Osteoblast (primary cell): ENCODE results near the gene WDR88. TPM values are rescaled to one million over a fixed set of nuclear protein-coding genes. Genes with fewer than 3 reads are reported as not detected.

Experiments
- DNase-seq: peaks from one replicate; pipeline ENCODE4 v3.0.0; 2011; ENCODE audit warnings: low spot score, mixed read lengths; ENCODE audit not compliant: insufficient read length; ENCODE audit errors: missing footprints
- H2AFZ ChIP-seq: 2 replicates; pipeline ENCODE4 v1.6.0; 2011; ENCODE audit warnings: mild to moderate bottlenecking, low read length
- H3K27ac ChIP-seq: 2 replicates; pipeline ENCODE4 v1.5.1; 2011; ENCODE audit warnings: mild to moderate bottlenecking, low read depth, low read length, moderate library complexity
- H3K27me3 ChIP-seq: 2 replicates; pipeline ENCODE4 v1.6.0; 2012; ENCODE audit warnings: mild to moderate bottlenecking, control low read depth, inconsistent platforms, low read length, moderate library complexity; ENCODE audit not compliant: insufficient read depth
- H3K36me3 ChIP-seq: 2 replicates; pipeline ENCODE4 v1.5.1; 2011; ENCODE audit warnings: mild to moderate bottlenecking, low read length, control low read depth, moderate library complexity; ENCODE audit not compliant: insufficient read depth
- H3K4me1 ChIP-seq: 2 replicates; pipeline ENCODE4 v1.5.1; 2011; ENCODE audit warnings: mild to moderate bottlenecking, low read length, control low read depth, moderate library complexity; ENCODE audit not compliant: insufficient read depth
- H3K4me2 ChIP-seq: 2 replicates; pipeline ENCODE4 v1.6.0; 2011; ENCODE audit warnings: mild to moderate bottlenecking, low read length; ENCODE audit not compliant: insufficient read depth
- H3K4me3 ChIP-seq: fragments of 200-600 bp; sonication (generic); 3 replicates; pipeline ENCODE4 v1.5.1; 2012; ENCODE audit warnings: mild to moderate bottlenecking, low read length, inconsistent platforms; ENCODE audit not compliant: insufficient read depth
- H3K79me2 ChIP-seq: 2 replicates; pipeline ENCODE4 v1.6.0; 2012; ENCODE audit warnings: mild to moderate bottlenecking, low read length, control low read depth, inconsistent platforms; ENCODE audit not compliant: insufficient read depth
- H3K9me3 ChIP-seq: 2 replicates; pipeline ENCODE4 v1.5.1; 2011; ENCODE audit warnings: low read depth, low read length, control low read depth
- H4K20me1 ChIP-seq: 2 replicates; pipeline ENCODE4 v1.6.0; 2012; ENCODE audit warnings: mild to moderate bottlenecking, low read length, control low read depth; ENCODE audit not compliant: insufficient read depth
- total RNA-seq: library from RNA; depleted of rRNA; stranded (reverse); fragments of >200 nt; gene quantifications from 2 replicates; pipeline ENCODE4 v1.2.3, GENCODE V29; 2012
- TF ChIP-seq, protein P1 (sequence below): IDR thresholded peaks from 2 replicates; pipeline ENCODE4 v1.5.1; 2011; ENCODE audit warnings: mild to moderate bottlenecking, low read depth, low read length, moderate library complexity; ENCODE audit errors: extremely low read depth

The WDR88 gene
- total RNA-seq, 1 donor: not detected

DNA sequence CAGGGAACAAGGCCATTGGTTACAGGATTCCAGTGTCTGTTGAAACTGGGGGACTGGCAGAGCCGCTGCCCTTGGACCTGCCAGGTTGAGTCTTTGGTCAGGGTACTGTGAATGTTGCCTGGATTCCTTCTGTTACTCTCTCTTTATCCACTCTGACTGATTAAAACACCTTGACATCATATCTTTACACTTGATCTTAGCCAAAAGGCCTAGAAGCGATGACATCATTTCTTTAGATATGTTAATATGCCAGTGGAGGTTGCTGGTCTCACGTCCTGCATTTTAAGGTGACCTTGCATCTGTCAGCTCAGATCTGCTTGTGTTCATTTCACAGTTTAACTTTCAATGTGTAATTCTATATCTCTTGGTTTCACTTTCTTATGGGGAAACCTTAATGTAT, 41.7 kb upstream of the WDR88 start:
- TF ChIP-seq, protein P1, sequence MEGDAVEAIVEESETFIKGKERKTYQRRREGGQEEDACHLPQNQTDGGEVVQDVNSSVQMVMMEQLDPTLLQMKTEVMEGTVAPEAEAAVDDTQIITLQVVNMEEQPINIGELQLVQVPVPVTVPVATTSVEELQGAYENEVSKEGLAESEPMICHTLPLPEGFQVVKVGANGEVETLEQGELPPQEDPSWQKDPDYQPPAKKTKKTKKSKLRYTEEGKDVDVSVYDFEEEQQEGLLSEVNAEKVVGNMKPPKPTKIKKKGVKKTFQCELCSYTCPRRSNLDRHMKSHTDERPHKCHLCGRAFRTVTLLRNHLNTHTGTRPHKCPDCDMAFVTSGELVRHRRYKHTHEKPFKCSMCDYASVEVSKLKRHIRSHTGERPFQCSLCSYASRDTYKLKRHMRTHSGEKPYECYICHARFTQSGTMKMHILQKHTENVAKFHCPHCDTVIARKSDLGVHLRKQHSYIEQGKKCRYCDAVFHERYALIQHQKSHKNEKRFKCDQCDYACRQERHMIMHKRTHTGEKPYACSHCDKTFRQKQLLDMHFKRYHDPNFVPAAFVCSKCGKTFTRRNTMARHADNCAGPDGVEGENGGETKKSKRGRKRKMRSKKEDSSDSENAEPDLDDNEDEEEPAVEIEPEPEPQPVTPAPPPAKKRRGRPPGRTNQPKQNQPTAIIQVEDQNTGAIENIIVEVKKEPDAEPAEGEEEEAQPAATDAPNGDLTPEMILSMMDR: no peak
- Histone ChIP-seq H3K79me2 (peaks cover 4% of the 10 kb centered on the region), H3K9me3 (no peaks in the 10 kb centered on the region), H3K4me2 (no peak overlapping the region), H3K36me3 (peaks cover 41% of the 10 kb centered on the region), H4K20me1 (peaks cover 2% of the 10 kb centered on the region), H2AFZ (no peak overlapping the region), H3K27me3 (no peaks in the 10 kb centered on the region), H3K27ac (no peak overlapping the region), H3K4me1 (no peaks in the 10 kb centered on the region), H3K4me3 (no peak overlapping the region)
- DNase-seq: no peak

DNA sequence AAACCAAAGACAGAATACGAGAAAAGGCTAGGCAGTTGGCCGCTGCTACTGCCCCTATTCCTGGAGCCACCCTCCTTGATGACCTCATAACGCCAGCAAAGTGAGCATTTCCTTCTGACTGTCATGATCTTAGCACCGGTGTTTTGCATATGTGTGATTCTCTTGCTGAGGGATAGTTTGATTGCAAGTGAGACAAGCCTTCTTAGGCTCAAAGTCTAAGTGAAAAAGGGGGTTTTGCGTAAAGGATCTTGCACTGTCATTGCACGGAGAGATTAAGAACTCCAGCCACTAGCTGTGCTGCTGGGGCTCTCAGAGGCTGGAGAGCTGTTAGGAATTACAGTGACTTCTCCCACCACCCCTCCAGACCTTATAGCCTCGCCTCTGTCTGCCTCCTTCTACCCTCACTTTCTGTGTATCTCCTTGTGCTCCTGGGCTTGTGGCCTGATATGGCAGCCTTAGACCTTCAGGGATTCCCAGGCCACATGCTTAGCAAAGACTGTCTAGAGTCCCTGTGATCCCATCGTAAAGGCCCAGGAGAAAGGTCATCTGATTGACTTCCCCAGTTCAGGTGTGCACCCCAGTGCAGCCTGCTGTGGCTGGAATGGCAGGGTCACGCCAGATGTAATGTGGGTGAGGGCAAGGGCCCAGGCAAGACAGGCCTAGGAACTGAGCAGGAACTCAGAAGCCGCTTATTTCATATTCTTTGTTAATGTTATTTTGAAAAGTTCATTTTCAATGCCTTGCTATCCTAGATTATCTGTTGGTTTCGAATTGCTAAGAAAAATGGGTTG, 38.3 kb upstream of the WDR88 start:
- no peaks in the 10 kb centered on the region for H3K27me3 ChIP-seq
- TF ChIP-seq, protein P1: no peak
- no peak overlapping the region for H3K4me2 ChIP-seq
- H3K36me3 ChIP-seq: peaks cover 59% of the 10 kb centered on the region
- H3K4me1 ChIP-seq: no peaks in the 10 kb centered on the region
- no peak overlapping the region for H3K4me3 ChIP-seq
- no peaks in the 10 kb centered on the region for H3K9me3 ChIP-seq
- DNase-seq: peak; percentile 22
- no peaks in the 10 kb centered on the region for H3K79me2 ChIP-seq
- no peak overlapping the region for H3K27ac ChIP-seq
- no peaks in the 10 kb centered on the region for H4K20me1 ChIP-seq
- no peak overlapping the region for H2AFZ ChIP-seq

GRCh38 chr19:33094436-33095067, 37.4 kb upstream of the WDR88 start:
- Histone ChIP-seq H3K4me3 (no peak overlapping the region), H3K4me1 (no peaks in the 10 kb centered on the region), H3K27ac (no peak overlapping the region), H3K36me3 (peaks cover 53% of the 10 kb centered on the region), H3K9me3 (no peaks in the 10 kb centered on the region), H2AFZ (no peak overlapping the region), H3K79me2 (no peaks in the 10 kb centered on the region), H4K20me1 (no peaks in the 10 kb centered on the region), H3K4me2 (no peak overlapping the region), H3K27me3 (no peaks in the 10 kb centered on the region)
- peak; percentile 41 for DNase-seq
- TF ChIP-seq, protein P1: no peak

GRCh38 chr19:33096005-33096404, 35.9 kb upstream of the WDR88 start:
- Histone ChIP-seq H3K36me3 (peaks cover 52% of the 10 kb centered on the region), H2AFZ (no peak overlapping the region), H3K4me3 (no peak overlapping the region), H3K4me1 (no peaks in the 10 kb centered on the region), H3K27ac (no peak overlapping the region), H3K27me3 (no peaks in the 10 kb centered on the region), H4K20me1 (no peaks in the 10 kb centered on the region), H3K79me2 (no peaks in the 10 kb centered on the region), H3K9me3 (no peaks in the 10 kb centered on the region), H3K4me2 (no peak overlapping the region)
- peak; percentile 15 for DNase-seq
- TF ChIP-seq, protein P1: no peak
